Activated T-cell treated with anti-CD3 and anti-CD28 coated beads, Interleukin-2, amount 50 U/mL, for 72 hours (primary cell): ENCODE measurements around the gene ZNF407. TPM values are rescaled to one million over a fixed set of nuclear protein-coding genes. Genes with fewer than 3 reads are reported as not detected.

Experiments used
- ATAC-seq, 2 donors: fragments of 150-1000 bp; cut with Tn5 transposase; replicated peaks in 1 of 2; 2 replicates each; pipeline ENCODE4 v1.10.0; 2021; ENCODE audit warnings: moderate library complexity in 2 of 2, mild to moderate bottlenecking in 1 of 2
- DNase-seq, 2 donors: peaks; one replicate each; pipeline ENCODE4 v3.0.0; 2021 to 2022; ENCODE audit warnings: mixed read lengths in 1 of 2
- H3K27ac Mint-ChIP-seq: one replicate; pipeline ENCODE4 v1.8.0; 2022; ENCODE audit warnings: mild to moderate bottlenecking, moderate library complexity, mixed read lengths
- H3K27me3 Mint-ChIP-seq: one replicate; pipeline ENCODE4 v1.8.0; 2022; ENCODE audit warnings: low read depth, mixed read lengths
- H3K36me3 Mint-ChIP-seq, 2 donors: one replicate each; pipeline ENCODE4 v1.8.0; 2022; ENCODE audit warnings: mixed read lengths in 2 of 2, mild to moderate bottlenecking in 1 of 2; ENCODE audit not compliant: insufficient read depth in 2 of 2
- H3K4me1 Mint-ChIP-seq: one replicate; pipeline ENCODE4 v1.8.0; 2022; ENCODE audit warnings: low read depth, mixed read lengths
- H3K4me3 Mint-ChIP-seq, 2 donors: one replicate each; pipeline ENCODE4 v1.8.0; 2022; ENCODE audit warnings: mild to moderate bottlenecking in 2 of 2, mixed read lengths in 2 of 2, moderate library complexity in 2 of 2
- H3K9me3 Mint-ChIP-seq, 2 donors: one replicate each; pipeline ENCODE4 v1.8.0; 2022; ENCODE audit warnings: mixed read lengths in 2 of 2
- total RNA-seq, 2 donors: library from RNA; stranded (reverse); gene quantifications; one replicate each; pipeline ENCODE4 v1.2.3, GENCODE V29; 2022

ZNF407 gene
- total RNA-seq, 2 donors from 2014 or later = 11.9 to 13.0 TPM

- H3K36me3 Mint-ChIP-seq = no peaks in the 10 kb centered on the region
- no peak for DNase-seq
- H3K4me1 Mint-ChIP-seq = peaks cover 19% of the 10 kb centered on the region
- H3K4me3 Mint-ChIP-seq = no peak overlapping the region
- no peaks in the 10 kb centered on the region for H3K9me3 Mint-ChIP-seq
- no peaks in the 10 kb centered on the region for H3K27me3 Mint-ChIP-seq
- no peak for ATAC-seq
- no peak overlapping the region for H3K27ac Mint-ChIP-seq
Measured at GRCh38 chr18:74831571-74832250, 234.0 kb downstream of the ZNF407 start.

DNA sequence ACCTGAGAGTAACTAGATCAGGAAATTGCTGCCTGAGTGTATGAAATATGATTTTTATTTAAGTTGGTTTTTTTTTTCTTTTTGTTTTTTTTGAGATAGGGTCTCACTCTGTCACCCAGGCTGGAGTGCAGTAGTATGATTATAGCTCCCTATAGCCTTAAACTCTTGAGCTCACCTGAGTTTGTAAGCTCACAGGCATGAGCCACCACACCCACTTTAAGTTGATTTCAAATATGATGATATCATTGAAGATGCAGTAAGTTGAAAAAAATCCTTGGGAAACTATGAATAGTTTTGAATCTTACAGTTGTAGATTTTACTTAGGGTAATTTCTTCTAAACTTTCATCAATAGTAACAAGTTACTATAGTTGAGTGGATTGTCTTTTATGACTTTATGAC lies 234.7 kb downstream of the ZNF407 start:
- no peaks in the 10 kb centered on the region for H3K36me3 Mint-ChIP-seq
- DNase-seq = no peak
- peaks cover 19% of the 10 kb centered on the region for H3K4me1 Mint-ChIP-seq
- H3K4me3 Mint-ChIP-seq = no peak overlapping the region
- ATAC-seq = no peak
- H3K9me3 Mint-ChIP-seq = no peaks in the 10 kb centered on the region
- no peak overlapping the region for H3K27ac Mint-ChIP-seq
- H3K27me3 Mint-ChIP-seq = no peaks in the 10 kb centered on the region

- no peaks in the 10 kb centered on the region for H3K27me3 Mint-ChIP-seq
- DNase-seq (no peak), ATAC-seq (no peak)
- H3K4me3 Mint-ChIP-seq = no peak overlapping the region
- H3K27ac Mint-ChIP-seq = no peak overlapping the region
- H3K36me3 Mint-ChIP-seq = peaks cover 0 to under 1% of the 10 kb centered on the region in 2 donors
- H3K4me1 Mint-ChIP-seq = peaks cover 25% of the 10 kb centered on the region
- no peaks in the 10 kb centered on the region for H3K9me3 Mint-ChIP-seq
Measured at GRCh38 chr18:74832999-74833398, 235.3 kb downstream of the ZNF407 start.

DNA sequence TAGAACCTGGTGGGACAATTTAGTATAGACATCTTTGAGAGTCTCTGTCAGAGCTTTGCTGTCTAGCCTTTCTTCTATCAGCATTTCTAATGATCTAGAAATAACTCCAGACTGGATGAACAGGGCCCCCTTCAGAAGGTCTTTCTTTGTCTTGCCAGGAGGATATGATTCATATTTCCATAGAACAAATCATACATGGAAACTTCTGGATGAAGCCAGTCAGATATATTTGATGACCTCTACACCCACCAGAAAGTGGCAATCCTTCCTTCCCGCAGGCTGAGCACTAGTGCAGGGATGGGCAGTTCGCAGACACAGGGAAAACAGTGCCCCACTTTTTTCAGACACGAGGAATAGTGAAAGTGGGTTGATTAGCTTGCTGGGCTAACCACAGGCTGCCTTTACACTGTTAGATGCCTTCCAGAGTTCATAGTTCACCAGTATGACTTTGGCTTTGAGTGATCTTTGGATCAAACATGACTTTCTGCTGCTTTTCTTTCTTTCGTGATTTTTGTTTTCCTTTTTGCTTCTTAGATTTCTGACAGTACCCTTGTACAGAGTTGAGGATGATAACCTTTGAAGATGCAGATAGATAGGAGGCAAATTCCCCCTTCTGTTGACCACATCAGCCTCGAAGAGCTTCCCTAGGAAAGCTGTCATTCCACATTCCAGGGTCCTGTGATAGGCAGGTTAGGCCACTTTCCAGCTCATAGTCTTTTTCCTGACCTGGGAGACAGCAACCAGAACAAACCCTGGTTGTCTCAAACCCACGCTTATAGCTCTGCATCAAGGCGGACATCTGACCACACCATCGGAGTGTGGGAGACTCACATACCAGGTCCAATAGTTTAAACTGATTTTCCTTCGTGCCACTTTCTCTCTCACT lies 237.0 kb downstream of the ZNF407 start:
- Mint-ChIP-seq H3K4me1 (peaks cover 34% of the 10 kb centered on the region), H3K4me3 (no peak overlapping the region), H3K27ac (no peak overlapping the region), H3K9me3 (no peaks in the 10 kb centered on the region), H3K27me3 (no peaks in the 10 kb centered on the region), H3K36me3 (peaks cover 2% of the 10 kb centered on the region in 2 donors)
- DNase-seq (no peak), ATAC-seq (no peak)

DNA sequence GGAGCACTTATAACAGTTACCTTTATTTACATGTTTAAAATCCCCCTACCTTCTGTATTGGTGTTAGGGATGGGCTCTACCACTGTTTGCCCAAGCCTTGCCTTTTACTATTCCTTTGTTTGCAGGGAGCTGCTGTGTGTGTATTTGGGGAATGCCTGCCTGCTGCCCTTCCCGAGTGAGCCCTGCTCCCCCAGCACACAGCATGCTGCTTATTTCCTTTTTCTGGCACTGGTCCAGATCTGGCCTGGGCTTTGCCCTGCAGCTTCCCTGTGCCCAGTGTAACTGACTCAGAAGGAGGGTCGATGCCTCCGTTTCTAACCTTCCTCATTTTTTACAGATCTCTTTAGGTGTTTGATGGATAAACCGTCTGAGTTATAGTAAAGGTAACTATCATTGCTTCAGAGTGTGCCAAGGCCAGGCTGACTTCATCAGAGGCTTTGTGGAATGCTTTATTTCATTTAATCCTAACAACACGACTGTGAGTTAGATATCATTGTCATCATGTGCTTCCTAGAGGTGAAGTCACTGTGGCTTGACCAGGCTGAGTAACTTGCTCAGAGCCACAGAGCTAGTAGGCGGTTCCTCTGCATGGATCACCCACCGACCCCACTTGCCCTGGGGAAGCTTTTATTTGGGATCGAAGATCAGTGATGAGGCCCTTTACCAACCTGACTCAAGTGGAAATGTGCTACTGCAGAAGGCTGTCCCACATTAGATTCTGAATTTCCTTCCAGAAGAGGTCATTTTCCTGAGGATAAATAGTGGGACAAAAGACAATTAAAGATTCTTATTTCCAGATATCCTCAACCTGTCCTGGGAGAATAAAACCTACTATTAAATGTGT lies 238.8 kb downstream of the ZNF407 start:
- Mint-ChIP-seq H3K36me3 (peaks cover 2 to 7% of the 10 kb centered on the region in 2 donors), H3K4me1 (peaks cover 50% of the 10 kb centered on the region), H3K4me3 (no peak overlapping the region), H3K27me3 (no peaks in the 10 kb centered on the region), H3K27ac (no peak overlapping the region), H3K9me3 (no peaks in the 10 kb centered on the region)
- ATAC-seq (no peak), DNase-seq (no peak)

DNA sequence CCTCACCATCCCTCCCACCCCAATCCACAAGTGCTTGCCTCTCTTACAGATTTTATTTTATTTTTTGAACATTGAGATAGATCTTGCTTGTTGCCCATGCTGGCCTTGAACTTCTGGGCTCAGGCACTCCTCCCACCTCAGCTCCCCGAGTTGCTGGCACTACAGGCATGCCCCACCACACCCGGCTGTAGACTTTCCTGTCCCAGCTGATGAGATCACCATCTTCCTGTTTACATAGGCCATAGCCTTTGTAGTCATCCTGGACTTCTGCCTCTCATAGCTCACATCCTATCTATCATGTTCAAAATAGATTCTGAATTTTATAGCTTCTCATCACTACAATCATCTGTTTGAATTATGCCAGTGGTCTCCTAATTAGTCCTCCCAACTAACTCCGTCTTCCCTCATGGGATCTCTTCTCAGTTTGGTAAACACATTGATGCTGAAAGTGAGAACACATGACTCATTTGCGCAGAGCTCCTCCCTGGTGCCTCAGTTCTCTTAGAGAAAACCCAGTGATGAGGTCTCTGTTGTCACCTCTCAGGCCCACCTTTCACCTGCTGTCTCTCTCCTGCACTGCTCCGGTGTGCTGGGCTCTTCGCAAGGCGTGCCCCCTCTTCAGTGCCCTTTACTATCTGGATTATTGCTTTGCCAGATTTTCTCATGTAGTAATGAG lies 243.0 kb downstream of the ZNF407 start:
- peak overlapping the region; percentile 73 for H3K27ac Mint-ChIP-seq
- H3K4me3 Mint-ChIP-seq = no peak overlapping the region
- no peaks in the 10 kb centered on the region for H3K9me3 Mint-ChIP-seq
- peaks cover 2 to 11% of the 10 kb centered on the region in 2 donors for H3K36me3 Mint-ChIP-seq
- DNase-seq (peak; percentile 4 to 13), ATAC-seq (peak; percentile 27 to 67)
- peaks cover 32% of the 10 kb centered on the region for H3K4me1 Mint-ChIP-seq
- H3K27me3 Mint-ChIP-seq = no peaks in the 10 kb centered on the region

DNA sequence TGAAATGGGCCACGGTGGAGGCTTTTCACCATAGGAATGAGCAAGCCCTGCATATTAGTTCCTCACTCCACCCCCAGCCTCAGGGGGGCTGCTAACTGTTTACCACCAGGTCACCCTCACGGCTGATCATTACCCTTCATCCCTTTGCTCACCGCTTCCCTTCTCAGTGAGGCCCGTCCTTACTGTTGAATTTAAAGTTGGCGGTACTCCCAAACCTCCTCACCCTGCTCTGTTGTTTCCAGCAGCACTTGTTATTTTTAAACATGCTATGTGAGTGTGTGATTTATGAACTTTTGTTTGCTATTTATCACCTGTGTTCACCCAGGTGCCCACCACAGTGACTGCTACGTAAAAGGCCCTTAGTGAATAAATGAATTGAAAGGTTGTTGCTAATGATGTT lies 243.6 kb downstream of the ZNF407 start:
- Mint-ChIP-seq H3K9me3 (no peaks in the 10 kb centered on the region), H3K36me3 (peaks cover 2 to 11% of the 10 kb centered on the region in 2 donors), H3K27ac (no peak overlapping the region), H3K27me3 (no peaks in the 10 kb centered on the region), H3K4me1 (peaks cover 32% of the 10 kb centered on the region), H3K4me3 (no peak overlapping the region)
- DNase-seq (no peak), ATAC-seq (no peak)

DNA sequence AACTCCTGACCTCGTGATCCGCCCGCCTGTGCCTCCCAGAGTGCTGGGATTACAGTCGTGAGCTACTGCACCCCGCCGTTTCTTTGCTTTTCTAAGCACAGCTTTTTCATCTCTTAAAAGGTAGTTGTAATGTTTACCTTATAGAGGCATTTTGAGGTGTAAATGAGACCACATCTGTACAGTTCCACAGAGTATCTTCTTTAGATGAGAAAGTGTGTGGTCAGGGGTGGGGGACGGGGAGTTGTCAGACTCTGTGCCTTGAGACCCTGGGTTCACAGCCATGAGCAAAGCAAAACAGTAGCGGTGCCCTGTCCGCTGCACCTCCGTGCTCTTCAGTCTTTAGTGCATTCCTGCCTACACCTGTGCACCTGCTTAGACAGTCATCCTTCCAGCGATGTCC lies 251.6 kb downstream of the ZNF407 start:
- no peaks in the 10 kb centered on the region for H3K9me3 Mint-ChIP-seq
- no peak overlapping the region for H3K27ac Mint-ChIP-seq
- ATAC-seq = no peak
- no peaks in the 10 kb centered on the region for H3K4me1 Mint-ChIP-seq
- H3K27me3 Mint-ChIP-seq = no peaks in the 10 kb centered on the region
- H3K4me3 Mint-ChIP-seq = no peak overlapping the region
- DNase-seq = no peak
- no peaks in the 10 kb centered on the region for H3K36me3 Mint-ChIP-seq

- Mint-ChIP-seq H3K27me3 (no peaks in the 10 kb centered on the region), H3K4me1 (no peaks in the 10 kb centered on the region), H3K4me3 (no peak overlapping the region), H3K27ac (no peak overlapping the region), H3K36me3 (no peaks in the 10 kb centered on the region), H3K9me3 (no peaks in the 10 kb centered on the region)
- DNase-seq (no peak), ATAC-seq (no peak)
Measured at GRCh38 chr18:74856434-74856833, 258.8 kb downstream of the ZNF407 start.

DNA sequence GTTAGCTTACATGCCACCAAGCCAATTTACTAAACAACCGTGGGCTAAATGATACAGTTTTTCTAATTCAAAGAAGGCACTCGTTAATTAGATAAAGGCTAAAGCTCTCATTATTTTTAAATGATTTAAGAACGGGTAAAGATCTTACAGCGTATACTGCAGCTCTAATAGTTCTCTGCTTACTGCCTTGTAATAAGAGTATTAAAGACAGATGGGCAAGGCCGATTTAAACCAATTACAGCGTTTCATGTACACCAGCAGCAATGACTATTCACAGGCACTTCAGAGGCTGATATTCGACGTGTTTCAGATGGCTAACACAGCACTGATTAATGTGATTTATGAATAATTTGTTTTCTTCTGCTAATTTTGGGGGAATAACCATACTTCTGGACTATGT lies 259.3 kb downstream of the ZNF407 start:
- Mint-ChIP-seq H3K4me3 (no peak overlapping the region), H3K9me3 (no peaks in the 10 kb centered on the region), H3K4me1 (no peaks in the 10 kb centered on the region), H3K27me3 (no peaks in the 10 kb centered on the region), H3K36me3 (no peaks in the 10 kb centered on the region), H3K27ac (no peak overlapping the region)
- DNase-seq (no peak), ATAC-seq (no peak)

DNA sequence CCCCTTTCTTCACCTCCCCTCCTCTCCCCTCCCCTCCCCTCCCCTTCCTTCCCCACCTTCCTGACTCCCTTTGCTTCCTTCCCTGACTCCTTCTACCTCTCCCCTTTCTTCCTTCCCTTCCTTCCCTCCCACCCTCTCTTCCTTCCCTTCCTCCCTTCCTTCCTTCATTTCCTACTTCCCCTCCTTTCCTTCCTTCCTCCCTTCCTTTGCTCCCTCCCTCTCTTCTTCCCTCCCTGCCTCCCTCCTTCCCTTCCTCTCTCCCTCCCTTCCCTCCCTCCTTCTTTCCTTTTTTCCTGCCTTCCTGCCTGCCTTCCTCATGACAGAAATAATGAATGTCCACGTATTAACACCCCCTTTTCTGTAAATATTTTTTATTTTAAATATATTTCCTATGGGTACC lies 260.2 kb downstream of the ZNF407 start:
- Mint-ChIP-seq H3K4me1 (no peaks in the 10 kb centered on the region), H3K36me3 (no peaks in the 10 kb centered on the region), H3K27ac (no peak overlapping the region), H3K4me3 (no peak overlapping the region), H3K9me3 (no peaks in the 10 kb centered on the region), H3K27me3 (no peaks in the 10 kb centered on the region)
- DNase-seq (no peak), ATAC-seq (no peak)

DNA sequence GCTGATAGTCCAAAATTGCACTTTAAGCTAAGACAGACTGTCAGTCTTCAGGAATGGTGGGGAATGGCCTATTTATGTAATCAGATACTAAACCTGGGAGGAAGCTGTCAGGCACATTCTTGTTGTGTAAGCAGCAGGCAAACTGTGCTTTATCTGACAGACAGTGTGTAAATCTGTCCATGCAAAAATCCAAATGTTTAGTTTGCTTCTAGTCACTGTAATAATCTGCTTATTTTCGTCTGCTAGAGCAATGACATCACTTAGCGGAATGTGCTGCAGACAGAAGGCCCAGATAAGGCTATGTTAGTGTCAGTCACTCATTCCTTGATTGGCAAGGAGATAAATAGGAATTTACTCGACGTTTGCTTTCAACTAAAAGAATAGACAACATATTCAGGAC lies 263.5 kb downstream of the ZNF407 start:
- no peaks in the 10 kb centered on the region for H3K4me1 Mint-ChIP-seq
- ATAC-seq (no peak), DNase-seq (no peak)
- H3K27ac Mint-ChIP-seq = no peak overlapping the region
- no peaks in the 10 kb centered on the region for H3K9me3 Mint-ChIP-seq
- H3K4me3 Mint-ChIP-seq = no peak overlapping the region
- no peaks in the 10 kb centered on the region for H3K36me3 Mint-ChIP-seq
- H3K27me3 Mint-ChIP-seq = no peaks in the 10 kb centered on the region
